Measurements from ENCODE around the gene PHETA2.

DNA sequence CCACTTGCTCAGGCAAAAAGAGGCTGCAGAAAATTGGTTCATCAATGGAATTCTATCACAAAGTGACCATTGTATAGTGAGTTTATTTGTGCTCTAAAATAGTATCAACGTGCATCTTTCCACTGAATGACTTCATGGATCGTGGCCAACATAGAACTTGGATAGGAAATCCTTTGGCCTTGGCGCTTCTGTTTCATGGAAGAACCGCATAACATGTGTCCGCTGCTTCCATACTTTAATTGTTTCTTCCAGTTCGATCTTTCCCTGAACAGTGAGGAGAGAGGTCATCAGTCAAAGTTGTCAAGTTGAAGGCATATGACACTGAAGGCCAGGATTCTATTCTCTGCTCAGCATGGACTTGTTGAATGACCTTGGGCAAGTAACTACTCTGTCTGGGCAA, 12.0 kb downstream of the PHETA2 start:
- TF ChIP-seq, protein P1, sequence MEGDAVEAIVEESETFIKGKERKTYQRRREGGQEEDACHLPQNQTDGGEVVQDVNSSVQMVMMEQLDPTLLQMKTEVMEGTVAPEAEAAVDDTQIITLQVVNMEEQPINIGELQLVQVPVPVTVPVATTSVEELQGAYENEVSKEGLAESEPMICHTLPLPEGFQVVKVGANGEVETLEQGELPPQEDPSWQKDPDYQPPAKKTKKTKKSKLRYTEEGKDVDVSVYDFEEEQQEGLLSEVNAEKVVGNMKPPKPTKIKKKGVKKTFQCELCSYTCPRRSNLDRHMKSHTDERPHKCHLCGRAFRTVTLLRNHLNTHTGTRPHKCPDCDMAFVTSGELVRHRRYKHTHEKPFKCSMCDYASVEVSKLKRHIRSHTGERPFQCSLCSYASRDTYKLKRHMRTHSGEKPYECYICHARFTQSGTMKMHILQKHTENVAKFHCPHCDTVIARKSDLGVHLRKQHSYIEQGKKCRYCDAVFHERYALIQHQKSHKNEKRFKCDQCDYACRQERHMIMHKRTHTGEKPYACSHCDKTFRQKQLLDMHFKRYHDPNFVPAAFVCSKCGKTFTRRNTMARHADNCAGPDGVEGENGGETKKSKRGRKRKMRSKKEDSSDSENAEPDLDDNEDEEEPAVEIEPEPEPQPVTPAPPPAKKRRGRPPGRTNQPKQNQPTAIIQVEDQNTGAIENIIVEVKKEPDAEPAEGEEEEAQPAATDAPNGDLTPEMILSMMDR (conservative IDR thresholded peaks at IDR 0.05; ENCODE audit: low read depth, low read length): no peak
- TF ChIP-seq EZH2 (IDR thresholded peaks at IDR 0.05; ENCODE audit: low read length, unreplicated experiment): no peak
- no peak for TF ChIP-seq EZH2phosphoT487 (IDR thresholded peaks at IDR 0.05; ENCODE audit: borderline replicate concordance, low read length)

Measured in PC-3 (cell line).